Right lung (tissue), 5 donors: Measurements from ENCODE around the gene TCEAL4. TPM values are rescaled to one million over a fixed set of nuclear protein-coding genes. Genes with fewer than 3 reads are reported as not detected.
"Not testable (repeated sequence)": the region's sequence is repeated elsewhere in the genome, so short reads cannot be mapped to it uniquely, and the experiment has no call there.

Experiments used
- DNase-seq, 2 donors: peaks; one replicate each; pipeline ENCODE4 v3.0.0-alpha.2; 2013
- polyA plus RNA-seq, 5 donors: library from polyadenylated mRNA; unstranded; fragments of 120-200 nt; gene quantifications; one replicate each; pipeline versions ENCODE4 v1.2.1 to v1.2.3, GENCODE V29; 2013; ENCODE audit warnings: inconsistent platforms in 1 of 5, low replicate concordance in 1 of 5; ENCODE audit not compliant: insufficient read length in 5 of 5, insufficient read depth in 1 of 5

Gene TCEAL4
- polyA plus RNA-seq, 5 donors = 138 to 177 (median 144) TPM

- no peak for DNase-seq
These were observed 13.6 kb upstream of the TCEAL4 start for GRCh38 chrX:103571726-103572125.

GRCh38 chrX:103573202-103573601 is 12.1 kb upstream of the TCEAL4 start:
- DNase-seq = no peak

- DNase-seq = no peak
These were observed 719 bp upstream of the TCEAL4 start for GRCh38 chrX:103584596-103584995.

GRCh38 chrX:103586314-103586646 is 965 bp downstream of the TCEAL4 start:
- no peak for DNase-seq

GRCh38 chrX:103586659-103587058 is 1.3 kb downstream of the TCEAL4 start:
- DNase-seq = no peak

GRCh38 chrX:103592295-103592694 is 7.0 kb downstream of the TCEAL4 start:
- not testable (repeated sequence) for DNase-seq

GRCh38 chrX:103595202-103595601 is 9.9 kb downstream of the TCEAL4 start:
- not testable (repeated sequence) for DNase-seq

- peak; percentile 36 to 38 for DNase-seq
These were observed 22.3 kb downstream of the TCEAL4 start, which contains the start of gene TCEAL3 for GRCh38 chrX:103607364-103608305. Gene TCEAL3, plus strand, starts transcription at chrX:103607963. Its CDS starts 1,102 bp downstream, at chrX:103609065.

GRCh38 chrX:103608306-103608963 is 23.1 kb downstream of the TCEAL4 start:
- DNase-seq = no peak

GRCh38 chrX:103610282-103610681 is 25.0 kb downstream of the TCEAL4 start:
- DNase-seq = no peak

- DNase-seq = no peak
These were observed 28.1 kb downstream of the TCEAL4 start for GRCh38 chrX:103613362-103613890.

- no peak for DNase-seq
These were observed 29.7 kb downstream of the TCEAL4 start for GRCh38 chrX:103614999-103615398.

- DNase-seq = no peak
These were observed 30.6 kb downstream of the TCEAL4 start for GRCh38 chrX:103615781-103616371.

- DNase-seq = no peak
These were observed 31.4 kb downstream of the TCEAL4 start for GRCh38 chrX:103616676-103617186.

- no peak for DNase-seq
These were observed 38.8 kb downstream of the TCEAL4 start for GRCh38 chrX:103624111-103624510.

- DNase-seq = no peak
These were observed 41.5 kb downstream of the TCEAL4 start for GRCh38 chrX:103626855-103627254.

- peak; percentile 57 to 61 for DNase-seq
These were observed 43.3 kb downstream of the TCEAL4 start, which contains the start of gene TCEAL1 for GRCh38 chrX:103628386-103629317. Gene TCEAL1, plus strand, starts transcription at chrX:103628975. Its CDS starts 942 bp downstream, at chrX:103629917.

GRCh38 chrX:103629318-103630170 is 44.2 kb downstream of the TCEAL4 start:
- peak; percentile 73 to 76 for DNase-seq

- DNase-seq = no peak
These were observed 44.8 kb downstream of the TCEAL4 start for GRCh38 chrX:103630171-103630511.

GRCh38 chrX:103631145-103631544 is 45.8 kb downstream of the TCEAL4 start:
- no peak for DNase-seq
